ENCODE results near the gene ELAC2.

ELAC2 gene, protein sequence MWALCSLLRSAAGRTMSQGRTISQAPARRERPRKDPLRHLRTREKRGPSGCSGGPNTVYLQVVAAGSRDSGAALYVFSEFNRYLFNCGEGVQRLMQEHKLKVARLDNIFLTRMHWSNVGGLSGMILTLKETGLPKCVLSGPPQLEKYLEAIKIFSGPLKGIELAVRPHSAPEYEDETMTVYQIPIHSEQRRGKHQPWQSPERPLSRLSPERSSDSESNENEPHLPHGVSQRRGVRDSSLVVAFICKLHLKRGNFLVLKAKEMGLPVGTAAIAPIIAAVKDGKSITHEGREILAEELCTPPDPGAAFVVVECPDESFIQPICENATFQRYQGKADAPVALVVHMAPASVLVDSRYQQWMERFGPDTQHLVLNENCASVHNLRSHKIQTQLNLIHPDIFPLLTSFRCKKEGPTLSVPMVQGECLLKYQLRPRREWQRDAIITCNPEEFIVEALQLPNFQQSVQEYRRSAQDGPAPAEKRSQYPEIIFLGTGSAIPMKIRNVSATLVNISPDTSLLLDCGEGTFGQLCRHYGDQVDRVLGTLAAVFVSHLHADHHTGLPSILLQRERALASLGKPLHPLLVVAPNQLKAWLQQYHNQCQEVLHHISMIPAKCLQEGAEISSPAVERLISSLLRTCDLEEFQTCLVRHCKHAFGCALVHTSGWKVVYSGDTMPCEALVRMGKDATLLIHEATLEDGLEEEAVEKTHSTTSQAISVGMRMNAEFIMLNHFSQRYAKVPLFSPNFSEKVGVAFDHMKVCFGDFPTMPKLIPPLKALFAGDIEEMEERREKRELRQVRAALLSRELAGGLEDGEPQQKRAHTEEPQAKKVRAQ

DNA sequence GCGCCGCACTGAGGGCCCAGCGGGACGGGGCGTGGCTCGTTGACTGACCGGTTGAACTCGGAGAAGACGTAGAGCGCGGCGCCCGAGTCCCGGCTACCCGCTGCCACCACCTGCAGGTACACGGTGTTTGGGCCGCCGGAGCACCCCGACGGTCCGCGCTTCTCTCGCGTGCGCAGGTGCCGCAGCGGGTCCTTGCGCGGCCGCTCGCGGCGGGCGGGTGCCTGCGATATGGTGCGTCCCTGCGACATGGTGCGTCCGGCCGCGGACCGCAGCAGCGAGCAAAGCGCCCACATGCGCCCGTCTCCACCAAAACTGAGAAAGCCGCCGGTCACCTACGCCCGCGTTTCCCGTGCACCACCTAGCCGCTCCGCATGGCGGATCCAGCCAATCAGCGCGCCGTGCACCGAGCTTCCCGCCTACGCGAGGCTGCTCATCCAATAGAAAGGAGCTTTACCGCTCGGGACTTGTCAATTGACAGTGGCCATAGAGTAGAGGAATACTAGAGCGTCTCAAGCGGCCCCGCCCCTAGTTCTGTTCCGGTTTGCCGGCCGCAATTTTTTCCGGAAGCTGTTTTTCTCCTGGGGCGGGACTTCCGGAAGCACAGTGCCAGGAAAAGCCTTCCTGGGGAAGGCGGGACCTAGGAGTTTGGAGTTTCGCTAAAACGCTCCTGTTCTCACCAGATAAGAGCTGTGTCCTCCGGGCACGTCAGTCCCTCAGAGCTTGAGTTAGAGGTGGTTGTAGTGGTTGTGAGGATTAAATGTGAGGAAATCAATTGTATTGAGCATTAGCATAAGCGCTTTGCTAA is at the start of gene ELAC2:
Gene ELAC2, minus strand, starts transcription at position 373 of the 805 bp plus-strand sequence. Its CDS starts 80 bp downstream, at position 293.
- peak; percentile 91 for DNase-seq (ENCODE audit: low read depth)

DNA sequence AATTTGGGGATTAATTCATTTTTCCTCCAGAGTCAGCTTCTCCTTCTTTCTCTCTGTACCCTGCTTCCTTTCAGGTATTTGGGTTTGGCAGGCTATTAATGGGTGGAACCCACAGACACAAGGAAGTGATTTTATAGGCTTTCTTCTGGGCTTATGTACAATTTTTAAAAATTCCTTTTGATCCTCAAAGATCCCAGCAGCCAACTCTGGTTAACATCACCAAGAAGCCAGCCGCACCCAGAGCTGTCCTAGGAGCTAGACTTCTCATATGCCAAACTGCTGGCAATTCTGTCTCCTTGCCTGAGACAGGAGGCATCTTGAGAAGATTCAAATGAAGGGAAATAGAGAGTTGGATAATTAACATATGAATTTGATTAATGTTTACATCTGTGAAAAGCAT is 47.2 kb upstream of the ELAC2 start:
- no peak for DNase-seq (ENCODE audit: low read depth)

DNA sequence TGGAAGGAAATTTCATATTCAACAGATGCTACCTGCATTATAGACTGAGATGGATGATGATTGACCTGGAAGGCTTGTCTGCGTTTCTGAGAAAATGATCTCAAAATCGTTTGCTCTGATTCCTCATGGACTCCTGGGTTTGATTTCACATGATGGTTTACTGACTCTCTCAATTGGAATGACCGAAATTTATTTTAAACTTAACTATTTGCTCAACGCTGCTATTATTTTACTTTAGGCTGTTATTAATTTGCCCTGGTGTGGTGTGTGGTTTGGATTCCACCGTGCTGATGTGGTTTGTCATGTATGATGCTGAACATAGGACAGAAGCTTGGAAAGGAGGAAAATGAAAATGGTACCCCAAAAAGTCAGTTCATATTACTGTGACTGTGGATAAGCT is 37.3 kb upstream of the ELAC2 start:
- DNase-seq (ENCODE audit: low read depth), result no peak

DNA sequence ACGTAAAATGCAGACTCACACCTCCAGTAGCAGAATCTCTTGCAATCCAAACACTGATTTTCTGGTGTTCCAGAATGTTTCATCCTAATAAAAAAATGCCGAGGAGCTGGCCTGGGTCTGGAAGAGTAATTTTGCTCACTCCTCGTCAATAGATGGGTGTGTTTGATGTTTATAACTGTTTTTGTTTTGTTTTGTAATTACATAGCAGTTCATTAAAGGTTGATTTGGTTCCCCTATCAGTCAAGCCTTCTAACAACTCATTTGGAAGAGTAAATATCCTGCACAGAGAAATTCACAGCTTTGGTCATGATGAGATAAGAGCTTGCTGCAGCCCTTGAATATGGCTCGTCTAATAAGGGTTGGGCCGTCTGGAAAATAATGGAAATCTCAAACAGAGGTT is 36.8 kb upstream of the ELAC2 start:
- no peak for DNase-seq (ENCODE audit: low read depth)

DNA sequence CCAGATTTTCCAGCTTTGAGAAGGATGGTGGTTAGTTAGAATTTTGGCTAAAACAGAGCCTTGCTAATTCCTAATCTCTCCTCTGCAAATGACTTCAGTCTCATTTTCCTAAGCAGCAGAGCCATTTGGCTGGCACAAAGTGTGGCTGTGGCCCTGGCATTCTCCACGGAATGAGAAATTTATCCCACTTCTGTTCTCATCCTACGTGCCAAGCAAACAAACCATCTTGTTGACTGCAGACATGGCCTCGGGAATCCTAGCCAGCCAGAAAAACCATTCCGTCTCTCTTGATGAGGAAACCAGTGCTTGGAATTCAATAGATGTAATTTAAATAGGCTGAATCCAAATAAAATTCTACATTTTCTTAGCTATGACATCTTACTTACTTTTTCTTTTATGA is 34.1 kb upstream of the ELAC2 start:
- no peak for DNase-seq (ENCODE audit: low read depth)

DNA sequence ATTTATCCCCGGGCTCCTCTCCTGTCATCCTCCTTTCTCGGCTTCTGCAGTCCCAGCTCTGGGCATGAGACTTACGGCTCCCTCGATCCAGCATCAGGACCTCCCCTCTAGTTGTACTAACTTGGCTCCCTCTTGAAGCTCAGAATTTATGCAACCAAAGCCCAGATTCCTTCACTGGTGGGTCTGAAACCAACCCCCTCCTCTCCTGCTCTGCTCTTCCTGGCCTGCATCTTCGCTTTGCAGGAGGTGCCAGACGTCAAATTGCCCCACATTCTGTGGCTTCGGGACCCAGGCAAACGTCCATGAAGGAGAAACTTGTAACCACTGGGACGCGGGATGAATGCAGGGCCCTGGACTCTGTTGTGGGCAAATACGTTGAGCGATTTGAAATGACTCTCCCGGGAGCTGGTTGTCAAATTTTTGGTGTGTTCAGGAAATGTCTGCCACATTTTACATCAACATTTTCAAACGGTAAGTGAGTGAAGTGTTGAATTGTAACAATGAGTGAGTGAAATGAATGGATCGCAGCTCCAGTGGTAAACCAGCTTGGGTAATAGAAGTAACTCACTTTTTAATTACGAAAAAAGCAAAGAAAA is 29.3 kb upstream of the ELAC2 start:
- DNase-seq (ENCODE audit: low read depth), result no peak

DNA sequence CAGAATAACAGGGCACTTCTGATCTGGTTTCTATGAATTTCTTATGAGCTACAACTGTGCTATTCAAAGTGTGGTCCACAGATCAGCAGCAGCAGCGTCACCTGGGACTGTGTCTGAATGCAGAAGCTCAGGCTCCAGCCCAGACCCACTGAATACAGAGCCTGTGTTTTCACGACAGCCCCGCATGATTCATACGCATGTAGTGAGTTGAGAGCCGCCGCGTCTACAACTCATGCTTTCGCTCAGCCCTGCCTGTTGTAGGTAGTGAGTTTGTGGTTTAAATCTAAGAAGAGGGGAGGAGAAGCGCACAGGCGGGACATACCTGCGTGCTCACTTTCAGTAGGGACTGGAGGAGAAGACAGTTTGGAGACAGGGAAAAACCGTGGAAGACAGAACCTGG is 28.5 kb upstream of the ELAC2 start:
- no peak for DNase-seq (ENCODE audit: low read depth)

DNA sequence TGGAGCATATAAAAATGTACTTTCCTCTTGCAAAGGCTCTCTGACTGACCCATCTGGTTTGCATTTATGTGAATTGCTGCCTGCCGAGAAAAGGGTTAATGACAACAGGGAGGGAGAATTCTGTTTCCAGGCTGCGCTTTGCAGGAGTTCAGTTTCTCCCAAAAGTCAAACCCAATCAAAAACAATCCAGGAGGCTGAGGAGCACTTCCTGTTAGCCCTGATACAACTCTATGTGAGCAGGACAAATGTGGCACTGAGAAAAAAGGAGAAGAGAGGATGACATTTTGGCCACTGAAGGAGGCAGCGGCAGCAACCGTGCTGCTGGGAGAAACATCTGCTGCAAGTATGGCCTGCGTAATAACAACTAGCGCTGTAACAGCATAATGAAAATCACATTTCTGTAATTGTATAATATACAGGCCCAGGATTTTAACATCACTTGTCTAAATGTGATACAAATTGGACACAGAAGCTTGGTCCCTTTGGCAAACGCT is 26.8 kb upstream of the ELAC2 start:
- DNase-seq (ENCODE audit: low read depth), result no peak

DNA sequence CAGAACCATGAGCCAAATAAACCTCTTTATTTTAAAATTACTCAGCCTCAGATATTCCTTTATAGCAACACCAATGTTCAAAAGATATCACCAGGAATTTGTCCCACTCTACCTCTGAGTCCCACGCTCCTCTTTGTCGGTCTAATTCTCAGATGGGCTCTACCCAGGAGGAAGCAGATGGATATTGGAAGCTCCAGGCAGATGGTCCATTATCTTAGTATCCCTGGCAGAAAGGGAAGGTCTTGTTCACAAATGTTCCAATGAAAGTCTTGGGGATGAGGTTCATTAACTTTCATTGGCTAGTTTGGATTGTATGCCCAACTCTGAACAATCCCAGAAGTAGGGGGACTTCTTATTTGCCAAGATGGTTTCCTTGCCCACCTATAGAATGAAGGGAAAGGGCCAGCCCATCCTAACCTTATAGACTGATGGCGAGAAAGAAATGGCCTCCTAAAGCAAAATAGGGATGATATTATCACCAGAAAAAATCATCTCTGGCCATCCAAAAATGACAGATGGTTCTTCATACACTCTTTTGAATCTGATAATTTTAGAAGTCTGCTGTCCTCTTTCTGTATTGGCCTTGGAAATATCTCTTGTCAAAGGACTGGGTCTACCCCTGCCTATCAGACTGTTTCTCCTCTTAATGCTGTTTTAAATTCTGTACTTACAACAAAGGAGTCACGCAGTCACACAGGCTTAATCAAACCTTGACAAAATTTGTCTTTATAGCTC is 21.3 kb upstream of the ELAC2 start:
- DNase-seq (ENCODE audit: low read depth), result no peak

DNA sequence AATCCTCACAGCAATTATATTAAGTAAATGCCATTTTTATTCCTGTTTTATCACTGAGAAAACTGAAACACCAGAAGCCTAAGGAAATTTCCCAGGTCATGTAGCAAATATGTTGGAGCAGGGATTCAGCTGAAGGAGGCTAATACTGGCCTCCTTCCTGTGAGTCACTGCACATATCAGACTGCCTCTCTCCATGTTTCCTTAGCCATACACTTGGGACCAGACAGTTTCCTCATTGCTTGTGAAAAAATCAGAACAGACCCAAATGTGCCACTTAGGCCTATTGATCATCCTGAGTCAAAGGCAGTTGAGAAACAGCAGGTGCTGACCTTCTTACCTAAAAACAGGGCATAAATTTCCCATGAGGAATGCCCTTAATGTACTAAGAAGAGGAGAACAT is 18.9 kb upstream of the ELAC2 start:
- no peak for DNase-seq (ENCODE audit: low read depth)

DNA sequence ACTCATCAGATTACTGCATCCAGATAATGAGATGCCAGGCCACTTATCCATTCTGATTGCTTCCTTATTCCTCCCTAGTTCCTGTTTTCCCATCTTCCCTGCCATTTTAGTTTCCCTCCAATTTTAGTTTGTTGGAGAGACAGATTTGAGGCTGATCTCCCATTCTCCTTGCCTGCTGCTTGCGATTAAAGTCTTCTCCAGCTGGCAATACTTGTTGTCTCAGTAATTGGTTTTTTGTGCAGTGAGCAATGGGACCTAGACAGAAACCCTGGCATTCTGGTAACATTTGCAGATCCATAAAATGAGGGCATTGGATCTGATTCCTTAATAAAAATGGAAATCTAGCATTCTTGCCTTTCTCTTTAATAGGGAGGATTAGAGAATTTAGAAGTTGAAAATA is 17.6 kb upstream of the ELAC2 start:
- no peak for DNase-seq (ENCODE audit: low read depth)

DNA sequence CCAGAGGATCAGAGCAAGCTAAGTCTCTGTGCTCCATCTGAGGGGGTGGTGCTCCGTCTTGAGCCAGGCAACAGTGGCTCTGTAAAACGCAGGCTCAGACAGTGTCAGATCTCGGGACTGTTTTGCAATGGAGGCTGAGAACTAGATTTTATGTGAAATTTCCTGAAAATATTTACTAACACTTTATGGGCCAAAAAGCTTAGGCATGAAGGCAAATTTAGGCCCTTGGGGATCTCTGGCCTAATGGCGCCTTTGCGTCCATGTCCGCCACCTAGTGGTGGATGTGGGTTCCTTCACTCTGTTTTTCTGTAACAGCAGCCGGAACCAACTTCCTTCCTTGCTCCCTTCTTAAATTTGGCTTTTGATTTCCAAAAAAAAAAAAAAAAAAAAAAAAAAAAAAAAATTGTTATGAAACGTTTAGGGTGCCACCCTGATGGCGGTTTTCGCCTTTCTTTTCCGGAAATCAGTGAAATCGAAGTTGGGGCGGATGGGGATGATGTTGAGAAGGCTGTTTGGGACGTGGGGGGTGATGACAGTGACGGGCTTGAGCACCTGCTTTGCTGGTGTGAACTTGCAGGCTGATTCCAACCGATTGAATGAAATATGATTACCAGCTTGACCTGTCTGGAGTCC is 14.0 kb upstream of the ELAC2 start:
- DNase-seq (ENCODE audit: low read depth), result peak; percentile 8

DNA sequence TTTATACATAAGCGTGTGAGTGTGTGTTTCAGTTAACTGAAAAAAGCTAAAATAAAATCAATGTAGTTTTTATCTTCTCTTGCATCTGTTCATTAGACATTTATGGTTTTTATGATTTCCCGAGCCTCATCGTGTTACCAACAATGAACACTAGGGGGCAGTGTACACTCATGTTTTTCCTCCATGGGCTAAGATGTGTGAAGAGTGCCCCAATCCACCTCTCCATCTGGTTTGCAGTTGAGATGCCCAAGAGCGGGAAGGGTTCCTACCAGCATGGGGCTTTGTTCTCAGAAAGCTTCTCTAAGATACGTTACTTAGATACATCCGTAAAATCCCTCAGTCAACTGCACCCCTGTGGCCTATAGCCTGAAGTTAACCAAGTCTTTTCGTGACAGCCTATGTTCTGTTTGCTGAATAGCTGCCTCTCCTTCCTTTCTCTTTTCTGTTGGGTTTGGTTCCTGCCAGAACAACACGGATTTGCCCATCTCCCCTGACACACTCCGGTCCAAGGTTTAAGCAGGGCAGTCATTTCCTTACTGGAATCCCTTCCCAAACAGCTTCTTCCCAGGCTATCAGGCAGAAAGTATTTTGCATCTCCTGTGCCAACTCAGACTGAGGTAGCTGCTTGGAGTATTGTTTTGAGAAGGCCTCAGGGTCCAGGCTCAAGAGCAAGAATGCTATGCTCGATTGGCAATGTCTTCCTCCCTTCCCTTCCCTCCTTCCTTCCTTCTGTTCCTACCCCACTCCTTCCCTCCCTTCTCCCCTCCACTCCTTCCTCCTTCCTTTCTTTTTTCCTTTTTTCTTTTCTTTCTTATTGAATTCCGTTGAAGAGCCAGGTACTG is 12.9 kb upstream of the ELAC2 start:
- DNase-seq (ENCODE audit: low read depth), result no peak

DNA sequence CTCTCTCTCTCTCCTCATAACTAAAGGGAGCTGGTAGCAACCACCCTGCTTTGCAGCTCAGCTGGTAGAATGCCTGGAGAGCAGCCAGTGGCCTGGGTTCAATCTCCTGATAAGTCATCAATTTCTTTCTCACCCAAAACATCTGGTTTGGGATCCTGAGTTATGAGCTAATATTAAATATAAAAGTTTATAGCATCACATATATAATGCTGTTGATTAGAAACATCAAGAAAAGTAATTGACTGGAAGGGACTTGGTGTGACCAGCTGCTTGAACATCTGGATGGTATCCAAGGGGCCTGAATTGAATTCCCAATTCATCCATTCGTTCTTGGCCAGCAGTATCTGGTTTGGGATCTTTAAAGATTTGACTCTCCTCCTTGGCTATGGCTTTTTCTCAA is 12.2 kb upstream of the ELAC2 start:
- DNase-seq (ENCODE audit: low read depth), result no peak

DNA sequence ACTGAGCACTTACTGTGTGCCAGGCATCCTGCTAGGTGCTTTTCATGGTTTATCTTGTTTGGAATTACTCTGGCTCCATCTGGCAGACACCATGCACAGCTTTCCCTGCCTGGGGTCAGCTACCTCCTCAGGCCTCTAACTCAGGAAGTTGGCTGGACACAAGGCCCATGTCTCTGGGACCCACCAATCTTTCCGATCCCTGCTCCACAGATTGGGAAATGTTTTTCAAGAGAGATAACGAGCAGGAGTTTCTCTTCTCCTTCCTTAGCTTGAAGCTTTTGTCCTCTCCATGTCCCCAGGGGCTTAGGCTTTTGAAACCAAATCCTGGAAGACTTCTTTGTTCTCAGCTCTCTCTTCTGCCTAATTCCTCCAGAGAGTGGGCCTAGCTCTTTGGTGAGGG is 11.5 kb upstream of the ELAC2 start:
- no peak for DNase-seq (ENCODE audit: low read depth)

DNA sequence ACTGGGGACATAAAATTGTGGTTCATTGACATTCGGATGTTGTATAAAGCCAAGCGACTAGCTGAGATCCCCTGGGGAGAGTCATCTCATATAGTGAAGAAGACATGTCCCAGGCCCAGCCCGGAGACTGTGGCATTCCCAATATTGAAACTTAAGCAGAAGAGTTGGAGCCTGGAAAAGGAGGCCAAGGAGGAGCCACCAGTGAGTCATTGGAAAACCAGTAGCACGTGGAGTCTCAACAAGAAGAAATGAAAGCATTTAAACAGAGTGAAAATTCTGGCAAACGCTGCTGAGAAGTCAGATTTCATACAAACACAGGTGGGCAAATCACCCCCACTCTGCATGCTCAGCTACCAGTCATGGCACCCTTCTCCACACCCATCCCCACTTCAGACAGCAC is 9.4 kb upstream of the ELAC2 start:
- DNase-seq (ENCODE audit: low read depth), result no peak

DNA sequence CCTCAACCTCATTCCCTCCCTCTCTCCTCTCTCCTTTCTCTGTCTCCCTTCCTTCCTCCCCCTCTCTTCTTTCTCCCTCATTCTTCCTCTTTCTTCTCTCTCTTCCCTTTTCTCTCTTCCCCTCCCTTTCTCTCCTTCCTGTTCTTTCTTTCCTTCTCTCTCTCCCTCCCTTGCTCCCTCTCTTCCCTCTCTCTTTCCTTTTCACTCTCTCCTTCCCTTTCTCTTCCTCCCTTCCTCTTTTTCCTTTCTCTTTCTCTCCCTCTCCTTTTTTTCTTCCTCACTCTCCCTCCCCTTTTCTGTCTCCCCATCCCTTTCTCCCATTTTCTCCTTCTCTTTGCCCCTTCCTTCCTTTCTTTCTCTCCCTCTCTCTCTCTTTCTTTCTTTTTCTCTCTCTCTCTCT is 7.9 kb upstream of the ELAC2 start:
- DNase-seq (ENCODE audit: low read depth), result no peak

DNA sequence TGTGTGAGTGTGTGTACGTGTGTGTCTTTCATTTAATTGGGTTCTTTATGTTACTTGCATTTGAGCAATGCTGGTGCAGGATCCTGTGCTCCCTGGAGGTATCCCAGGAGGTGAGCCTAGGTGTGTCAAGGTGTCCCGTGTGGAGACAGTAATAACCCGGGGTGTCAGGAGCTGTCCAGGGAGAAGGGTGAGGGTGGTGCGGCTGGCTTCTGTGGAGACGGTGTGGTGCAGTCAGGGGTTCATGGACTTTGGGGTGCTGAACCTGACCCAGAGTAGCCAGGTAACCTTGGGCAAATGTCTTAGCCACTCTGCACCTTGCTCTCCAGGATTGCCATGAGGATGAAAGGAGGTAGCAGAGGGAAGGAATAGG is 7.4 kb upstream of the ELAC2 start:
- DNase-seq (ENCODE audit: low read depth), result no peak

DNA sequence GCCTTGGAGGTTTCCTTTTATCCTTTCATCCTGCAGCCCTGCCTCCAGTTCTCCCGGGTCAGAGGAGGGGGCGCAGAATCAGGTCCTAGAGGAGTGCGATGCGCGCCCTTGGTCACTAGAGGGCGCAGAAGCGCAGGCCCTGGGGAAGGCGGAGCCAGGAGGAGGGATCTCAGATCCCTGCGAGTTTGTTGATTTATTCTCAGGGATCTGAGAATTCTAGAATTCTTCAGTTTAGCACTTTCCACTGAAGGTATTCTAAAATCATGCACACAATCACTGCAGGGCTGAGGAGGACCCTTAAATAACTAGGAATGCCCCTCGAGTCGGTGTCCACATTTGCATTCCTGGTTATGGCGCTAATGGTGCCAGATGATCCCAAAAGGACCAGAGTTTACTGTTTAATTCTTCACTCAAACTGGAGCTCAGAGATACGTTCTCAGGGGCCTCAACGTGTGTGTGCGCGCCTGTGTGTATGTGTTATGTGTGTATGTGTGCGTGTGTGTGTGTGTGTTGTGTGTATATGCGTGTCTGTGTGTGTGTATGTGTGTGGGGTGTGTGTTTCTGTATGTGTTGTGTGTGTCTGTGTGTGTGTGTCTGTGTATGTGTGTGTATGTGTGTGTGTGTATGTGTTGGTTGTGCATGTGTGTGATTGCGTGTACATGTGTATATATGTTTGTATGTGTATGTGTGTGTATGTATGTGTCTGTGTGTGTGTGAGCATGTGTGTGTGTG is 6.9 kb upstream of the ELAC2 start:
- peak; percentile 51 for DNase-seq (ENCODE audit: low read depth)
